Right lobe of liver (tissue), 4 donors: Measurements from ENCODE around the gene MYO3B.

ENCODE experiments used
- POLR2A ChIP-seq: fragments of 450-650 bp; IDR thresholded peaks from one replicate; pipeline ENCODE4 v1.6.1; 2017; ENCODE audit warnings: antibody characterized with exemption, mild to moderate bottlenecking
- TF ChIP-seq, protein P1 (sequence below), 4 donors: fragments of 200-600 bp in 3 of 4; fragments of 450-650 bp in 1 of 4; IDR thresholded peaks; one replicate each; pipeline versions ENCODE4 v1.5.1 to v1.8.0; 2016 to 2022; ENCODE audit warnings: antibody characterized with exemption in 4 of 4, mild to moderate bottlenecking in 2 of 4
- donor health status: DM: no; HTN: no; CAD: no.
- donor health status: DM: no; HTN: no; CAD: no.
- donor health status: DM: no; HTN: yes; CAD: no.

DNA sequence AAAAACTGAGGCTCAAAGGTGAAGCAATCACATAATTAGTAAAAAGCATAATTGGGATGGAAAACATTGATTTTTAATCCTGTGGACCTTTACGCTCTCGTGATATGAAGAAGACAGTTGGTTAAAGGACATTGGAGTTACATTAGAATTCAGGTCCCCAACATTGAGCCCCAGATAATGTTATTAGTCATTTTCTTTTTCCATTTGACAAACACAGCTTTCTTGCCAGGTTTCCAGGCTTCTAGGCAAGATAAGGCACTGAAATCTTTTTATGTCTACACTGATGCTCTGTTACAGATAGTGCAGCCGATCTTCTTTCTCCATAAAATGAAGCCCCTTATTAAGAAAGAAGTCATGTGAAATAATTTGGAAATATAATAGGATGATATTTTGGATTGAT lies 38.5 kb downstream of the MYO3B start:
- TF ChIP-seq POLR2A: no peak
- TF ChIP-seq, protein P1, sequence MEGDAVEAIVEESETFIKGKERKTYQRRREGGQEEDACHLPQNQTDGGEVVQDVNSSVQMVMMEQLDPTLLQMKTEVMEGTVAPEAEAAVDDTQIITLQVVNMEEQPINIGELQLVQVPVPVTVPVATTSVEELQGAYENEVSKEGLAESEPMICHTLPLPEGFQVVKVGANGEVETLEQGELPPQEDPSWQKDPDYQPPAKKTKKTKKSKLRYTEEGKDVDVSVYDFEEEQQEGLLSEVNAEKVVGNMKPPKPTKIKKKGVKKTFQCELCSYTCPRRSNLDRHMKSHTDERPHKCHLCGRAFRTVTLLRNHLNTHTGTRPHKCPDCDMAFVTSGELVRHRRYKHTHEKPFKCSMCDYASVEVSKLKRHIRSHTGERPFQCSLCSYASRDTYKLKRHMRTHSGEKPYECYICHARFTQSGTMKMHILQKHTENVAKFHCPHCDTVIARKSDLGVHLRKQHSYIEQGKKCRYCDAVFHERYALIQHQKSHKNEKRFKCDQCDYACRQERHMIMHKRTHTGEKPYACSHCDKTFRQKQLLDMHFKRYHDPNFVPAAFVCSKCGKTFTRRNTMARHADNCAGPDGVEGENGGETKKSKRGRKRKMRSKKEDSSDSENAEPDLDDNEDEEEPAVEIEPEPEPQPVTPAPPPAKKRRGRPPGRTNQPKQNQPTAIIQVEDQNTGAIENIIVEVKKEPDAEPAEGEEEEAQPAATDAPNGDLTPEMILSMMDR (IDR thresholded peaks at IDR 0.05): no peak
